ENCODE results near the gene CADM3.

The CADM3 gene

DNA sequence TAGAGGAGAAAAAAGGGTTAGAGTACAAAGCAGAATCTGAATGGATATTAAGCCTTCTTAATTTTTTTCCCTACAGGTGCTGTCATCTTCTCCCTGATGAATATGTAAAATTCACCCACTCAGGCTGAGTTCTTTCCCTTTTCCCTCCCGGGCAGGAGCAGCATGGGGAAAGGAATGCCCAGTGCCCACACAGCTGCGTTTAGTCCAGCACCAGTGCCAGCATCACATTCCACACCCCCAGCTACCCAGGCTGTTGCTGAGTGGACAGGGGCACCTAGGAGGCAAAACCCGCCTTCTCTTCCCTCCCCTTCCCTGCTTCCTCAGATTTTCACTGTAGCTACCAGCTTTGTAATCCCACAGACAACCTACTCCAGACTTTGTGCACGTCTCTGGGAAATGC is 3.4 kb upstream of the CADM3 start:
- DNase-seq (no peak), ATAC-seq (ENCODE audit: insufficient read depth, low read depth) (no peak)
- Histone ChIP-seq H3K36me3 (ENCODE audit: insufficient read depth, low read length) (no peaks in the 10 kb centered on the region), H3K4me3 (ENCODE audit: low read depth in 1 of 2, low read length in 2 of 2) (no peak overlapping the region), H4K20me1 (ENCODE audit: insufficient read depth, low read length) (0 out of 2 replicates have a peak, but pooled peaks cover 3% of the 10 kb centered on the region), H3K9ac (ENCODE audit: low read depth, low read length) (no peak overlapping the region), H3K4me2 (ENCODE audit: insufficient read depth, low read length) (no peak overlapping the region), H3K9me3 (ENCODE audit: insufficient read depth, low read length, severe bottlenecking) (no peaks in the 10 kb centered on the region), H2AFZ (ENCODE audit: low read depth, low read length) (no peak overlapping the region), H3K79me2 (ENCODE audit: insufficient read depth, low read length) (no peaks in the 10 kb centered on the region), H3K27me3 (ENCODE audit: insufficient read depth, low read length, poor library complexity) (peaks cover 33% of the 10 kb centered on the region), H3K4me1 (ENCODE audit: insufficient read depth, low read length) (no peaks in the 10 kb centered on the region), H3K27ac (ENCODE audit: low read length) (no peak overlapping the region)
- no peak for TF ChIP-seq EZH2 (IDR thresholded peaks at IDR 0.05; ENCODE audit: borderline replicate concordance, low read depth, low read length, severe bottlenecking)
- TF ChIP-seq, protein P1, sequence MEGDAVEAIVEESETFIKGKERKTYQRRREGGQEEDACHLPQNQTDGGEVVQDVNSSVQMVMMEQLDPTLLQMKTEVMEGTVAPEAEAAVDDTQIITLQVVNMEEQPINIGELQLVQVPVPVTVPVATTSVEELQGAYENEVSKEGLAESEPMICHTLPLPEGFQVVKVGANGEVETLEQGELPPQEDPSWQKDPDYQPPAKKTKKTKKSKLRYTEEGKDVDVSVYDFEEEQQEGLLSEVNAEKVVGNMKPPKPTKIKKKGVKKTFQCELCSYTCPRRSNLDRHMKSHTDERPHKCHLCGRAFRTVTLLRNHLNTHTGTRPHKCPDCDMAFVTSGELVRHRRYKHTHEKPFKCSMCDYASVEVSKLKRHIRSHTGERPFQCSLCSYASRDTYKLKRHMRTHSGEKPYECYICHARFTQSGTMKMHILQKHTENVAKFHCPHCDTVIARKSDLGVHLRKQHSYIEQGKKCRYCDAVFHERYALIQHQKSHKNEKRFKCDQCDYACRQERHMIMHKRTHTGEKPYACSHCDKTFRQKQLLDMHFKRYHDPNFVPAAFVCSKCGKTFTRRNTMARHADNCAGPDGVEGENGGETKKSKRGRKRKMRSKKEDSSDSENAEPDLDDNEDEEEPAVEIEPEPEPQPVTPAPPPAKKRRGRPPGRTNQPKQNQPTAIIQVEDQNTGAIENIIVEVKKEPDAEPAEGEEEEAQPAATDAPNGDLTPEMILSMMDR (IDR thresholded peaks at IDR 0.05; ENCODE audit: borderline replicate concordance, extremely low read depth, low read length, poor library complexity, severe bottlenecking), result no peak

DNA sequence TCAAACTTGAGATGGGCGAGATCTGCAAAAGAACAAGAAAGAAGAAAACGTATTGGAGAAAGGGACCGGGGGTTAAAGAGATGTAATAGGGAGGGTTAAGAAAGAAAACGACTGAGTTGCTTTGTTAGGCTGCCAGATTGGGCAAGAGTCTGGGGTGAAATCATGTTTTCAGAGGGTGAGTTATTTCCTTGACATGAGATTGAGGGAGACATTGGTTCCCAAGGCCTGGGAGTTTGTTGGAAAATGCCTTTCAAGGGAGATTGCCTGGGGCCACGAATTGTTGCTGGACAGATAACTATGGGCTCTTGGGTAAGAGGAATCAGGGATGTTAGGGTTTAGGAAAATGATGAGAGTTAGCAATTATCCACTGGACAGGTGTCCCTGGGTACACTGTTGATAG is 776 bp upstream of the CADM3 start:
- H3K4me2 ChIP-seq (ENCODE audit: insufficient read depth, low read length), result no peak overlapping the region
- H3K36me3 ChIP-seq (ENCODE audit: insufficient read depth, low read length), result no peaks in the 10 kb centered on the region
- TF ChIP-seq EZH2 (IDR thresholded peaks at IDR 0.05; ENCODE audit: borderline replicate concordance, low read depth, low read length, severe bottlenecking), result no peak
- TF ChIP-seq, protein P1 (IDR thresholded peaks at IDR 0.05; ENCODE audit: borderline replicate concordance, extremely low read depth, low read length, poor library complexity, severe bottlenecking), result no peak
- H3K27me3 ChIP-seq (ENCODE audit: insufficient read depth, low read length, poor library complexity), result peaks cover 32% of the 10 kb centered on the region
- no peak for DNase-seq
- 0 out of 2 replicates have a peak, but pooled peaks cover 3% of the 10 kb centered on the region for H4K20me1 ChIP-seq (ENCODE audit: insufficient read depth, low read length)
- no peak overlapping the region for H3K27ac ChIP-seq (ENCODE audit: low read length)
- no peak for ATAC-seq (ENCODE audit: insufficient read depth, low read depth)
- no peak overlapping the region for H3K4me3 ChIP-seq (ENCODE audit: low read depth in 1 of 2, low read length in 2 of 2)
- no peaks in the 10 kb centered on the region for H3K79me2 ChIP-seq (ENCODE audit: insufficient read depth, low read length)
- H3K9me3 ChIP-seq (ENCODE audit: insufficient read depth, low read length, severe bottlenecking), result no peaks in the 10 kb centered on the region
- H2AFZ ChIP-seq (ENCODE audit: low read depth, low read length), result no peak overlapping the region
- no peak overlapping the region for H3K9ac ChIP-seq (ENCODE audit: low read depth, low read length)
- H3K4me1 ChIP-seq (ENCODE audit: insufficient read depth, low read length), result no peaks in the 10 kb centered on the region

DNA sequence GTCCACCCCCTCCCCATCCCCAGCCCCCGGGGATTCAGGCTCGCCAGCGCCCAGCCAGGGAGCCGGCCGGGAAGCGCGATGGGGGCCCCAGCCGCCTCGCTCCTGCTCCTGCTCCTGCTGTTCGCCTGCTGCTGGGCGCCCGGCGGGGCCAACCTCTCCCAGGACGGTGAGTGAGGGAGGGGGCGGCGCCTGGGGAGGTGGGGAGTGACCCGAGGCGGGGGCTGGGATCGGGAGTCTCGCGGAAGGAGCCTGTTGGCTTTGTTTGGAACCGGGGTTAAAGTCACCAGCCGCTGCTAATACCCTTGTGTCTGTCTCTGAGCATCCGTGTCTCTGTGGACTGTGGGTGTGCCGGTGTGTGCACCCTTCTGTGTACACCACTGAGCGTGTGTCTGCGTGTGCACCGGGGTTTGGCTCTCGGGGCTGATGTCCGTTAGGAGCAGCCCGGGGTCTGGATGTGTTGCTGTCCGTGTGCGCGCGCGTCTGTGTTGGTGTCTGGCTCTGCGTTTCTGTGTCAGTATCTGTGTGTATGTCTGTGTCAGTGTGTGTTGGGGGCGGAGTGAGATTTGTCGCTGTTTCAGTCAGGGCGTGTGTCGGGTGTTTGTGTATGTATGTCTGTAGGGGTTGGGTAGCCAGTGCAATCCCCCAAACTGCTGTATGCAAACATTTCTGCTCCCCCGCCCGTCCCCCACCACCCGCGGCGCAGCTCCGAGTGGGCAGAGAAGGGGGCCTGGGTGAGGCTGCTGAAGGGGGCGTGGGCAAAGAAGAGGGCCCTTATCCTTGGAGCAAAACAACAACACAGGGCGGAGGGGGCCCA is 480 bp downstream of the CADM3 start:
- Histone ChIP-seq H3K9me3 (ENCODE audit: insufficient read depth, low read length, severe bottlenecking) (no peaks in the 10 kb centered on the region), H3K4me2 (ENCODE audit: insufficient read depth, low read length) (no peak overlapping the region), H3K27me3 (ENCODE audit: insufficient read depth, low read length, poor library complexity) (peaks cover 23% of the 10 kb centered on the region), H3K79me2 (ENCODE audit: insufficient read depth, low read length) (no peaks in the 10 kb centered on the region), H2AFZ (ENCODE audit: low read depth, low read length) (no peak overlapping the region), H3K4me3 (ENCODE audit: low read depth in 1 of 2, low read length in 2 of 2) (no peak overlapping the region), H3K27ac (ENCODE audit: low read length) (no peak overlapping the region), H3K4me1 (ENCODE audit: insufficient read depth, low read length) (no peaks in the 10 kb centered on the region), H4K20me1 (ENCODE audit: insufficient read depth, low read length) (0 out of 2 replicates have a peak, but pooled peaks cover 3% of the 10 kb centered on the region), H3K36me3 (ENCODE audit: insufficient read depth, low read length) (no peaks in the 10 kb centered on the region), H3K9ac (ENCODE audit: low read depth, low read length) (no peak overlapping the region)
- ATAC-seq (ENCODE audit: insufficient read depth, low read depth), result no peak
- no peak for TF ChIP-seq EZH2 (IDR thresholded peaks at IDR 0.05; ENCODE audit: borderline replicate concordance, low read depth, low read length, severe bottlenecking)
- TF ChIP-seq, protein P1 (IDR thresholded peaks at IDR 0.05; ENCODE audit: borderline replicate concordance, extremely low read depth, low read length, poor library complexity, severe bottlenecking), result no peak
- DNase-seq, result no peak
